Measurements from ENCODE around the gene WIPF2.

The WIPF2 gene

DNA sequence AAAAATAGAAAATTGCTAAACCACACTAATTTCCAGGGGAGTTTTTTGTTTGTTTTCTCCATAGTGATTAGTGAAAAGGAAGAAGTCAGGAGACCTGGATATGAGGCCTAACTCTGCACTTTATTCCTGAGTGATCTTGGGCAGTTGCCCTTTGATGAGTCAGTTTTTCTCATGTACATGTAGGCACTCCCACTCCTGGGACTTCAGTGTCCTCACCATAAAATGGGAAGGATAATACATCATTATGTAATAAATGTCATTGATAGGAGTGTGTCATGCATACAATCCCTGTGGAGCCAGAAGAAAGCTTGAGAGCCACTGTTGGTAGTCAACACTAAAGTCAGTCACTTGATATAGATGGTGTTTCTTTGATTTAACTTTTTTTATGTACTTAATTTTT is 32.5 kb downstream of the WIPF2 start:
- no peak for DNase-seq (ENCODE audit: low read depth in 2 of 2)

DNA sequence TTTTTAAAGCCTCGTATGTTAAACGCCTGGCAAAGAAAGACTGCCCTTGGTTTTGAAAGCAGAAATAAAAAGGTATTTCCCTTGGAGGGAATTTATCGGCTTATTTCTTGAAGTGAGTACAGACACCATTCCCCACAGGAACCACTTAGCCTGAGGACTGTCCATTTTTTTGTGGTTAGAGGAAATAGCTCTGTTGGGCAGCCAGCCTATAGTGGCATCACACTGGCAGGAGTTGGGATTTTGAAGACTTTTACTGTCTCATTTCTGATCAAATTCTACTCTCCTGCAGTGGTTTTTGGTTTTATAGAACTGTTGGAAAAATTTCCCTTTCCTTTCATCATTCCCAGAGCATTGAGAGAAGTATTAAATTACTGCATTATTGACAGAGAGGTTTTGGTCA is 34.5 kb downstream of the WIPF2 start:
- no peak for DNase-seq (ENCODE audit: low read depth in 2 of 2)

DNA sequence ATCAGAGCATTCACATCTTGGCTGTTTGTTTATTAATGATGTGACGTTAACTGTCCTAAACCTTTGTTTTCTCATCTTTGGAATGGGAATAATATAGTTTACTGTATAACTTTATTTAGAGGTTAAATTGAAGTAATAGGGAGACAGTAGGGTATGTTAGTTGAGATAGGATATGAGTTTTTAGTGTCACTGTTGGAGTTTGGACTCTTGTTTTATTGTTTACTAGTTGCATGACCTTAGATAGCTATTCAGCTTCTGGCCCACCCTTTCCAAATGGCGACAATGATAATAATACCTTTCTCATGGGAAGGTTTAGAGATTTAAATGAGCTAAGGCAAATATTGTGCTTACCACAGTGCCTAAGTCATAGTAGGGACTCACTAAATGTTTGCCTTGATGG is 40.4 kb downstream of the WIPF2 start:
- DNase-seq (ENCODE audit: low read depth in 2 of 2), result no peak

DNA sequence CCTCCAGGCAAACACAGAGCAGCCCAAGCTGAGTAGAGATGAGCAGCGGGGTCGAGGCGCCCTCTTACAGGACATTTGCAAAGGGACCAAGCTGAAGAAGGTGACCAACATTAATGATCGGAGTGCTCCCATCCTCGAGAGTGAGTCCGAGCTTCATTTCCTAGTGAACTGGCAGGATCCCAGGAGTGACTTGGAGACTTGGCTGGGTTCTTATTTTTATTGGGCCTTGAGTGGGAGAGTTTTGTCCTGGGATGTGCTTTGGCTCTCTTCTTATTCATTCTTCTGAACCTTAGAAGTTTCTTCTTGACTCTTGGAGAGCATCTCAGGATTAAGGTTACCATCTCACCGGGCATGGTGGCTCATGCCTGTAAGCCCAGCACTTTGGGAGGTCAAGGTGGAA is 41.4 kb downstream of the WIPF2 start:
- no peak for DNase-seq (ENCODE audit: low read depth in 2 of 2)

DNA sequence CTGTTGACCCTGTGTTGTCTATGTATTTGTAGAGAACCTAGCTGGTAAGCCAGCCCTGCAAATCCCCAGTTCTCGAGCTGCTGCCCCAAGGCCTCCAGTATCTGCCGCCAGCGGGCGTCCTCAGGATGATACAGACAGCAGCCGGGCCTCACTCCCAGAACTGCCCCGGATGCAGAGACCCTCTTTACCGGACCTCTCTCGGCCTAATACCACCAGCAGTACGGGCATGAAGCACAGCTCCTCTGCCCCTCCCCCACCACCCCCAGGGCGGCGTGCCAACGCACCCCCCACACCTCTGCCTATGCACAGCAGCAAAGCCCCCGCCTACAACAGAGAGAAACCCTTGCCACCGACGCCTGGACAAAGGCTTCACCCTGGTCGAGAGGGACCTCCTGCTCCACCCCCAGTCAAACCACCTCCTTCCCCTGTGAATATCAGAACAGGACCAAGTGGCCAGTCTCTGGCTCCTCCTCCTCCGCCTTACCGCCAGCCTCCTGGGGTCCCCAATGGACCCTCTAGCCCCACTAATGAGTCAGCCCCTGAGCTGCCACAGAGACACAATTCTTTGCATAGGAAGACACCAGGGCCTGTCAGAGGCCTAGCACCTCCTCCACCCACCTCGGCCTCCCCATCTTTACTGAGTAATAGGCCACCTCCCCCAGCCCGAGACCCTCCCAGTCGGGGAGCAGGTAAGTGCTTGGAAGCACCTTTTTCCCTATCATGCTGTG is 45.5 kb downstream of the WIPF2 start:
- DNase-seq (ENCODE audit: low read depth in 2 of 2), result no peak

DNA sequence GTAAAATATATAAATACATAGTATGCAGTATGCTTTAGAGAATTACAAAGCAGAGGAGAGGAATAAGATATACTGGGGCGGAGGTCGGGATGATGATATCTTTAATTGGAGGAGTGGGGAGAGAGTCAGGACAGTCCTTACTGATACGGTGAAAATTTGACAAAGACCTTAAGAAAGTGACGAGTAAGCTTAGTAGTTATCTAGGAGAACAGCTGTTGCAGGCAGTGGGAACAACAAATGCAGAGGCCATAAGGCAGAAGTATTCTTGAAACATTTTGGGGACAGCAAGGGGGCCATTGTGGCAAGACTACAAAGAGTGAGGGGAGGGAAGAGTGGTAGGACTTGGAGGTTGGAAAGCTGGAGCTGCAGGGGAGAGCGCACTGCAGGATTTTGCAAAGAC is 46.2 kb downstream of the WIPF2 start:
- DNase-seq (ENCODE audit: low read depth in 2 of 2), result no peak

DNA sequence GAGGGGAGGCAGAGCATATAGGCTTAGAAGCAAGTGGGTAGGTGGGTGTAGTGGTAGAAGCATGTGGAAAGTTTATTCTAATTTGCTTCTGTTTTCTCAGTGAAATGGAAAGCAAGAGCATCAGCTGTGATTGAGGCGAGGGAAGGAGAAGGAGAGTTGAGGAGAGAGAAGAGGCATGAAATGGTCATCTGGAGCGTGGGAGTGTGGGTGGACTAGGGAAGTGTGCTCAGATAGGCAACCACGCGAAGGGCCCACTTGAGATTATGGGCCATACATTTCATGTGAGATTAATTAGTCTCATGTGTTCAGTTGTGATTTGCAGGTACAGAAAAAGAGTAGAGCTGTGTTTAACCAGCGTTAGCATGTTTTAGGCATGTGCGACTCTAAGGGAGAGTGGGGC is 47.8 kb downstream of the WIPF2 start:
- no peak for DNase-seq (ENCODE audit: low read depth in 2 of 2)

DNA sequence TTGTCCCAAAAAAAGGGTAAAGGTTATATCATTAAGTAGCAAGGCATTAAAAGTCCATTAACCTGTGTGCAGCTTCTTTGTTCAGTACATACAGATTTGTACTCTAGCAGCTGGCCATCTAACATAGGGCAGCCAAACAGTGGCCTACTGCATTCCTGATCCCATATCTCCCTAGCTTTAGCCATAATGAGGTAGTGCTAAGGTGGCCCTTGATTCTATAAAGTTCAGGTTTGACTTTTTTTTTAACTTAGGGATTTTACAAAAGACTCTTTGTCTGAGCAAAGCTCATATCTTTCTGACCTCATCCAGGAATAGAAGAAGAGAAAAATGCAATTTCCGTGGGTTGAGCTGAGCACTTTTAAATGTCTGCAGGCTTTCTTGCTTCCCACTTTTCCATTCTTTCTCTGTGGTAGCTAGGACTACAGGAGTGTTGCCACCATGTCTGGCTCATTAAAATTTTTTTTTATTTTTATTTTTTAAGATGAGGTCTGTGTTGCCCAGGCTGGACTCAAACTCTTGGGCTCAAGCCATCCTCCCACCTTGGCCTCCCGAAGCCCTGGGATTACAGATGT is 49.1 kb downstream of the WIPF2 start:
- no peak for DNase-seq (ENCODE audit: low read depth in 2 of 2)

DNA sequence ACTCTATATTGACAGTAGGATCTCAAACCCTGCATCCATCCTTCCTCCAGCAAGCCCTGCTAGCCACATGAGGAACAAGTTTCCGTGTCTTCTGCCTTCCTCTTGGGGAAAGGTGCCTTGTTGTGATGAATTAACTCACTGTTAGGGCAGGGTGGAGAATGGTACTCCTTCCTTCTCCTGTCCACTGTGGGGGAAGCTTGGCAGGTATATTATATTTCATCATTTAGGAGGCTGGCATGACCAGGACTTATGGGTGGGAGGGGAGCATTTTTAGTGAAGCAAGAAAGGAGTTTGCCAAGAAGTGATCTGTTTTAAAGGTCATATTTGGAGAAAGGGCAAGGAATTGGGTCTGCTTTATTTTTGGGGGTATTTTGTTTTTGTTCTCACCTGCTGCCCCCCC is 59.3 kb downstream of the WIPF2 start:
- DNase-seq (ENCODE audit: low read depth in 2 of 2), result no peak

DNA sequence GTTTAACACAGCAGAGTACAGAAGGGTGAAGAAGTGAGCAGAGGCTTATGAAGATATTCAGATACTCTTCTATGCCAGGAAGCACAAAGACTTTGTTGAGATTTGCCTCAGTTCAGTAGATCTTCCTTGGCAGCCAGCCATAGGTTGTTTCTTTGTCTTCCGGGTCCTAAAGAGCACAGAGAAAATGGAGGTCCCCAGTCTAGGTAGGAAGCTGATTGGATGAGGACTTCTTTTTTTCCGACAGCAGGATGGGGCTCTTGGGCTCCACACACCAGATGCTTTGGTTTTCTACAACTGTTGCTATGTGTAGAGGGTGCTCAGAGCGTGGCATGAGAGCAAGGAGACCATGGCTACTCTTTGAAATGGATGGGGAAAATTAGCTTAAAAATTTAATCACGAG is 60.3 kb downstream of the WIPF2 start:
- no peak for DNase-seq (ENCODE audit: low read depth in 2 of 2)

DNA sequence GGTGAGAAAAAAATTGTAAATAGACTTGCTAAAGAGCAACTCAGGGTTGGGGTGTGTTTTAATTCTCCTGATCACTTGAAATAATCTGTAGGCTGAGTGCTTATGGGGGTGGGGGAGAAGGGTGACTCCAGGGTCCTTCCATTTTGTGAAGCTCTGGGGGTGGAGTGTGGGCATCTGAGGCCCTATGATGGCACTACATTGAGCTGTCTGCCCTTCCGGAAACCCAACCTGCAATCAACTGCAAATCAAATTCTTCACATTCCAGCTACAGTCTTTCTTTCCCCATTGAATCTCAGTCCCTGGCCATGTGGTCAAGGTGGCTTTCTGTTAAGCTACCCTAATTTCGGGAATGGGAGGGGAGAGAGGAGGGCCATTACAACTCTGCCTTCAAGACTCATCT is 62.6 kb downstream of the WIPF2 start:
- no peak for DNase-seq (ENCODE audit: low read depth in 2 of 2)

DNA sequence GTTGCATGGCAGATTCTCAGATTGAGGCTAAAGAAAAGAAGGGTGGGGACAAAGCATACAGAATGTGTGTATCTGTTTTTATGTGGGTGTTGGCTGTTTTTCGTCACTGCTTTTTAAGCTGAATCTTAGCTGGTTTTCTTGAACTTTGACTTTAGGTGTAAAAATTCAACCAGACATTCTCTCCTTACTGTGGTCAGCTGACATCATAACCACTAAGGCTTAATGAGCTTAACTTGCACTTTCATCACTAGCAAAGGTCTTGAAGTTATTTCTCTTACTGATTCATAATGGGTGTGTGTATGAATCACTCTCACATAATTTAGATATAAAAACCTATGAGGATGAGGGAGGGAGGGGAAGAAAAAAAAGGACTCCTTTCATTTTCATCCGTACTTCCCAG is 64.6 kb downstream of the WIPF2 start:
- DNase-seq (ENCODE audit: low read depth in 2 of 2), result no peak

DNA sequence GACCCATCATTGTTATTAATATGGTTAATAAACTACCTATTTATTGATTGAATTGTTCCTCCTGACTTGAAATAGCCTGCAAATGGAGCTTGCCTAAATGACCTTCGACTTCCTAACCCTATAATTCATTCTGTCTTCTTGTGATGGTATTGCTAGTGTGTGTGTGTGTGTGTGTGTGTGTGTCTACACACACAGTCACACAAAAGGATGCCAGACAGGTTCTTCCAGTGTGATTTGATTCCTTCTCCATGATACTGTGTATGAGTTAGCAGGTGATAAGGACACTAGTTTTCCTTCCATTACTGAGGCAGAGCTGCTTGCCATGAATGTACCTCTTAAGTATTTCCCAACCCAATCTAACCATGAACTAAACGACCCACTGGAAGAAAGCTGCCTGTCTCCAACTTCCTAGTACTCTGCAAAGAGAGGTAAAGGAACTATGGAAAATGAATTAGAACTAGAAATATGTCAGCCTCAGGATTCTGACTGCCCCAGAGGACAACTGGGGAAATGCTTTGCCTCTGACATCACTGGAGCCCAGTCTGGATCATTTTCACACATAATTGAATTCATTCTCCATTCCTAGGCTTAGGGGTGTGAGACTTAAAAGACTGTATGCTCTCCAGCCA is 65.1 kb downstream of the WIPF2 start:
- DNase-seq (ENCODE audit: low read depth in 2 of 2), result no peak

DNA sequence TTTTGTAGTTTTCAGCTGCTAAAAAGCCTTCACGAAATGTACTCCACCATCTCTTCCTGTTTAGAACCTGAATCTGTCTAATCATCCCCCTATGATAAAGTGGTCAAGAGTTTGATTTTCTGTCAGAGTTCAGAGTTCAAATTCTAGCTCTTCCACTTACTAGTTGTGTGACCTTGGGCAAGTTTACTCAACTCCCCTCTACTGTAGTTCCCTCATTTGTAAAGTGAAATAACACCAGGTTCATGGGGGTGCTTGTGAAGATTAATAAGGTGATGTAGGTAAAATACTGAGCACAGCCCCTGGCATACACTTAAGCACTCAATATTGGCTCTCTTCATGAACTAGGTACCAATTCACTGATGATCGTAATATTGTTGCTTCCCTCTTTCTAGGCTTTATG is 67.4 kb downstream of the WIPF2 start:
- no peak for DNase-seq (ENCODE audit: low read depth in 2 of 2)

DNA sequence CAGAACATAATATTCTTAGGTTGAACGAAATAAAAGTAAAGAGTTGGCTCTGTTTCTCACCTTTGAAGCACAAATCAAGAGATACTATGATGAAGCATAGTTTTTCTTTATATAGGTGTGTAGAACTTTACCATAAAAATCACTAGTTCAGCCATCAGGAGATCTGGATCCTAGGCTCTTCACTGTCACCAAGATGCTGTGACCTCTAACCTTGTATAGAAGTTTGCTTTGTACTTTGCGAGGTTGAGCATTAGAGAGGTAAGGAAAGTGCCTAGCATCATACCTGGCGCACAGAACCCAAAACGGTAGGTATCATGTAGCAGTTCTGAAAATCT is 68.0 kb downstream of the WIPF2 start:
- no peak for DNase-seq (ENCODE audit: low read depth in 2 of 2)

DNA sequence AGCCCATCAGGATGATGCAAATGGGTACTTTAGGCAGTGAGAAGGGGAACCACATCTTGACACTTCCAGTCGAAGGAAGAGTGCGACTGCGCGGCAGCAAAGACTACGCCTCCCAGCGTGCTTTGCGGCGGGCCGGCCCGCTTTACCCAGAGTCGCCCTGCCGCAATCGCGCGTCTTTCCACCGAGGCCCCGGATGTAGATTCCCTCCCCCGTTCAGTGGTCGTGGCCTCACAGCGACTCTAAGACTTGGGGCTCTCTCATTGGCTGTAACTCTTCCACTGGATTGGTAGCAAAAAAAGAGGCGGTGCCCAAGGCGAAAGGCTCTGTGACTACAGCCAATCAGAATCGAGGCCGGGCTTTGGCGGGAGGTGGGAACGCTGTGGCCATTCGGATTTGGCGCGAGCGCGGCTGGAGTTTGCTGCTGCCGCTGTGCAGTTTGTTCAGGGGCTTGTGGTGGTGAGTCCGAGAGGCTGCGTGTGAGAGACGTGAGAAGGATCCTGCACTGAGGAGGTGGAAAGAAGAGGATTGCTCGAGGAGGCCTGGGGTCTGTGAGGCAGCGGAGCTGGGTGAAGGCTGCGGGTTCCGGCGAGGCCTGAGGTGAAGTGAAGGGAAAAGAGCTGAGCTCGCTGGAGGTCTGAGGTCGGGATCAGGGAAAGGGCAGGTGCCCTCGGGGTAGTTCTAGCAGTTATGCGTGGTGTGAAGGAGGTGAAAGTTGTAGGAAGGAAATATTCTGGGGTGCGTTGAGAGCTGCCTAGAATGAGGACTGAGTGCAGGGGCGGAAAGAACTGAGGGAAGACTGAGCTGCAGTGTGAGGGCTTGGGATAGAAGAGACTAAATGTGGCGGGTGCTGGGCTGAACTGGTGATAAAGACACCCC is 68.6 kb downstream of the WIPF2 start, which contains the start of gene CDC6:
Gene CDC6, plus strand, starts transcription at position 386 of the 876 bp plus-strand sequence. CDS start 1,542 bp downstream, outside the sequence.
- DNase-seq (ENCODE audit: low read depth in 2 of 2), result peak; percentile 97 to 98

DNA sequence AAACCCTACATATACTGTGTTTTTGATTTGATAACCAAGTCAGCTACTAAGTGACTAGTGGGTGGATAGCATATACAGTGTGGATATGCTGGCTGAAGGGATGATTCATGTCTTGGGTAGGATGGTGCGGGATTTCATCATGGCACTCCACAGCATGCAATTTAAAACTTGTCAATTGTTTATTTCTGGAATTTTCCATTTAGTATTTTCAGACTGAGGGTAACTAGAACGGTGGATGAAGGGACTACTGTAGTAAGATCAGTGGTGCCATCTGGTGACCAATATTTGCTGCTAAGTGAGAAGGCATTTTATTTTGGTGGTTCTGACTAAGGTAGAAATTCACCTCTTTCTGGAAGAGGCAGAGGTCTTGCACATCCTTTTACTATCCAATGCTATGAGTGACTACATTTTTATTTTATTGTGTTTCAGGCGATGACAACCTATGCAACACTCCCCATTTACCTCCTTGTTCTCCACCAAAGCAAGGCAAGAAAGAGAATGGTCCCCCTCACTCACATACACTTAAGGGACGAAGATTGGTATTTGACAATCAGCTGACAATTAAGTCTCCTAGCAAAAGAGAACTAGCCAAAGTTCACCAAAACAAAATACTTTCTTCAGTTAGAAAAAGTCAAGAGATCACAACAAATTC is 71.7 kb downstream of the WIPF2 start:
- DNase-seq (ENCODE audit: low read depth in 2 of 2), result no peak

DNA sequence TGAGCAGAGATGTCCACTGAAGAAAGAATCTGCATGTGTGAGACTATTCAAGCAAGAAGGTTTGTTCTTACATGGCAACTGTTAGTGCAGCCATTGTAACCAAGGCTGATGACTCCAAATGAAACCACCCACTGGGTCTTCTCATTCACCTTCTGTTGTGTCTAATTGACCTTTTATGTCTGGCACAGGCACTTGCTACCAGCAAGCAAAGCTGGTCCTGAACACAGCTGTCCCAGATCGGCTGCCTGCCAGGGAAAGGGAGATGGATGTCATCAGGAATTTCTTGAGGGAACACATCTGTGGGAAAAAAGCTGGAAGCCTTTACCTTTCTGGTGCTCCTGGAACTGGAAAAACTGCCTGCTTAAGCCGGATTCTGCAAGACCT is 72.2 kb downstream of the WIPF2 start:
- no peak for DNase-seq (ENCODE audit: low read depth in 2 of 2)

DNA sequence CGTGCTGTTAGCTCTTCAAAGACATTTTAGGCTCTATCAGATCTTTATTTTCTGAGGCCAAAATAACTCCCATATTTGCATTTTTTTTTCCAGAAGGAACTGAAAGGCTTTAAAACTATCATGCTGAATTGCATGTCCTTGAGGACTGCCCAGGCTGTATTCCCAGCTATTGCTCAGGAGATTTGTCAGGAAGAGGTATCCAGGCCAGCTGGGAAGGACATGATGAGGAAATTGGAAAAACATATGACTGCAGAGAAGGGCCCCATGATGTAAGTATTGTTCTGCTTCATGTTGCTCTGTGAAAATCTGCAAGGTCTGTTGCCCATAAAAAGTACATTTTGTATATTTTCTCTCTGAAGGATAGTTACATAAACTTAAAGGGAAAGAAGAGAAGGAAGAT is 74.3 kb downstream of the WIPF2 start:
- DNase-seq (ENCODE audit: low read depth in 2 of 2), result no peak

DNA sequence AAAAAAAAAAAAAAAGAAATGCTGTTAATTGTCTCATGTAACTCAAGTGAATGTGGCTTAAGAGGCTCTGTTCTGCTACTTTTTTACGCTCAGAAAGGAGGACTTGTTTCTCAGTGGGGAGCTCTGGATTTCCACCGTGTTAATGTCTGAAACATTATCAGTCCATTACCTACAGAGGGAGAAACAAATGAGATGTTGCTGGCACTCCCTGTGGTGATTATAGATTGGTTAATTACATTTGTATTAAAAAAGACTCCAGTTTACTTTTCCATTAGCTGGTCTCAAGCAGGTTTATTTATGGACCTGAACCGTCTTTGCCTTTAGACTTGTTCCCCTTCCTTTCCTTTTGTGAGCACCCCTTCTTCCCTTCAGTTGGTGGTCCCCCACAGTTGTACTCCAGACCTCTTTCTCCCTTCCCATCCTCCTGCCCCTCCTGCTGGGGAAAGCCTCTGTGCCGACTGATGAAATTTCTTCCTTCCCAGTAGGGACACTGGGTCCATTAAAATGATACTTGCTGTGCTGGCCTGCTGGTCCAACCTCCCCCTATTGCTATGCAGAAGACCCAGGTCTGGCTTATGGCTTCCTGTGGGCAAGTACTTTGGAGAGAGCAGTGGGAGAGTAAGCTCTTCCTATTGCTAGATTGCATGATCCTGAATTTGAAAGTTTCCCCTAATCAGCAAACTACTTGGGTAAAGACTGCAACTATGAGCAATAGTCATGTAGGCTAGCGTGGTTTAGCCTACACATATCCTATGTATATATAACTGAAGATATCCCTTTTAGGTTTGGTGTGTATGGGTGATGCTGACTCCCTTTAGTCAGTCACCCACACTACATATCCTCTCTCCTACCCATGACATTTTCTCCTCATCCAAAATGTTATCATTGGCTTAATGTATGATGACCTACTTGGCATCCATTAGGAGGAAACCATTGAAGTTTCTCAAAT is 76.7 kb downstream of the WIPF2 start:
- no peak for DNase-seq (ENCODE audit: low read depth in 2 of 2)

DNA sequence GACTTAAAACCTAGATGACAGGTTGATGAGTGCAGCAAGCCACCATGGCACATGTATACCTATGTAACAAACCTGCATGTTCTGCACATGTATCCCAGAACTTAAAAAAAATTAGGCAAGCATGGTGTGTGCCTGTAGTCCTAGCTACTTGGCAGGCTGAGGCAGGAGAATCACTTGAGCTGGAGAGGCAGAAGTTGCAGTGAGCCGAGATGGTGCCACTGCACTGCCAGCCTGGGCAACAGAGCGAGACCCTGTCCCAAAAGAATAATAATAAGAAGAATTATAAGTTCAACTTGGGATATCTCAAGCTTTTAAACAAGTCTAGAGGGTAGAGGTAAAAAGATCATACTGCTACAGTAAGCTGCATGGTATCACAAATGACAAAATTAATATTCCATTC is 78.4 kb downstream of the WIPF2 start:
- DNase-seq (ENCODE audit: low read depth in 2 of 2), result no peak
